Activated gamma-delta T cell treated with Interleukin-2 at 50 U/mL for 16 hours (primary cell): Measurements from ENCODE around the gene LTV1.

Experiments used
- DNase-seq: peaks from one replicate; pipeline ENCODE4 v3.0.0-alpha.2; 2020

The LTV1 gene

DNA sequence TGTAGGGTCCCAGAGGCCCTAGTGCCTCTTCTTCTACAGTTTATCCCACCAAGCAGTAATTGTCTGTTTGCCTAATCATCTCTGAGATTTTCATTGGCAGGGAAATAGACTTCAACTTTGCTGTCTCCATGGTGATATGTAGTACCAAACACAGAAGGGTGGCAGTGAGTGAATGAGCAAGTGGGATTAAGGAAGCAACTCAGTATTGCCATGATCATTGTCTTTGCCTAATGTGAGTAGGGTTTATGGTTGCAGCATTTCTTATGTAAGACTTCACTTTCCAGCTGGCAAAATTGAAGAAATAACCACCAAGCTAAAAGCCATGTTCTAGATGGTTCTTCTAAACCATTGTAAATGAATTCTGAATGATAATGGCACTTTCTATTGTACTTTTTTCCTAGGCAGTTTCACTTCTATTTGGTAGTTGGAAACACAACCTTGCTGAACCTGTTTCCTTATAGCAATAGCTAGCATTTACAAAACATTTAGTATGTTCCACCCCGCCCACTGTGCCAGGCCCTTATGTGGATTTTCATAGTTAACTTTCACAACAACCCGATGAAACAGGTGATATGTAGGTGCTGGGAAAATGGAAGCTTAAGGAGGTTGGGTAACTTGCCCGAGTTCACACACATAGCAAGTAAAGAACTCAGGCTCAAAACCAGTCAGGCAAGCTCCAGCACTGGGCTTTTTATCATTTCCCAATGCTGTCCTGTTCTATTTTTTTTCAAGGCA, 53.2 kb downstream of the LTV1 start:
- no peak for DNase-seq

DNA sequence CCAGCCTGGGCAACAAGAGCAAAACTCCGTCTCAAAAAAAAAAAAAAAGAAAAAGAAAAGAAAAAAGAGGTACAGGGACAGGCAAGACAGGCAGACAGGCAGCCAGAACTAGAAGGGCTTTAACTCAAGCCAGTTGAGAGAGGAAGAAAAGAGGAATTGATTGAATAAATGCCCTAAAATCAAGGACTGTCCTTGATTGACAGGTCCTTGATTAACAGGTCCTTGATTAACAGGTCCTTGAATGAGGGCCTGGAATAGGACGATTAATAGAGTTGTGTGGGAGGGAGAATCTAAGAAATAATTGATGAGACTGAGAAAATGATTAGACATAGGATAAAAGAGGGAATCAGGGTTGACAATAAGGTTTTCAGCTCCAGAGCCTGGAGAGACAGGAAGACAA, 57.2 kb downstream of the LTV1 start:
- no peak for DNase-seq

DNA sequence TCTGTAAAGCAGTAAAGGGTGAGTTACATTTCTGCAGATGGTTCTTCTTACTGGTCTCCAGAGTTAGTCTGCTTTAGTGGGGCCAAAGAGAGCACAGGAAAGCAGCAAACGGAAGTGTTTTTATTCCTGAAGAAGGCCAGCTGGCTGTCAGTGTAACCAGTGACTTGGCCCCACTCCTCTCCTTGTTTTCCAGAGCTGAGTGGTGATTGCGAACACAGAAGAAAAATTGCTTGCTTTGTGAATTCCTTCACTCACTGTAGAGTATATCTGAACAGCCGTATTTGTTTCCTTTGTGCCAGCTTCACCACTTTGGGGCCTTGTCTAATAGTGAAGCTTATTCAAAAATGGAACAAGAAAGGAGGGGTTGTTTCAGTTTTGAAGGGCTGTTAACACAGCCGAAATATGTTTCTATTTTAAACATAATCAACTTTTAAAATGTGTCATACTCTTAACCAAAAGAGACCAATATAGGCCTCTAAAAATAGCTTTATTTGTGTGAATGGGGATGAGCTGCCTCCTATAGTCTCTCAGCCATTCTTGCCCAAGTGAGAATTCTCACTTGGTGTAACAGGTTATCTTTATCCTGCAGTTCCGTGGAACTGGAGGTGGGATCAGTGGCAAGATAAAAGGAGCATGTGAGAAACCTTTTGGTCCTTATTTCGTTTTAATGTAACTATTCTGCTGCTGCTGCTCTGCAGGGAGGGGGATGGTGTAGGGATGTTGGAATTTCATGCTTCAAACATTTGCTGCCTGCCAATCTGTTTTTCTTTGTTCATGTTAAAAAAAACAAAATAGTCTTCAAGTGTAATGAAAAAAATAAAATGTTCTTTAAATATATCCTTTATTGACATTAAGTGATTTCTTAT, 59.0 kb downstream of the LTV1 start:
- DNase-seq, result no peak

DNA sequence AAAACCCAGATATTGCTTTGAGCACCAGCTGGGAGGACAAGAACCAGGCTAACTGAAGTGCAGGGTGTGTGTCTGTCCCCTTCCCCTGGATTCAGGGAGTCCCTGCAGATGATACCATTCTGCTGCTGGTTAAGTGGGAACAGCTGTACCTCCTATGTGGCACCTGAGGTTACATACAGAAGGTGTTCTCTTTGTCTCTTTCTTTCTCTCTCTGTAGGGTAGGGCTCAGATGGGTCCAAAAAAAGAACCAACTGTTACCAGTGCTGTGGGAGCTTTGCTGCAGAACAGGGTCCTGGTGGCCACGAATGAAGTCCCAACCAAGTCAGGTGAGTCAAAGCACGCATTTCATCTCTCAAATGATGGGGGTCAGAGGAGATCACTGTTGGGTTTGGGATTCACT, 59.7 kb downstream of the LTV1 start:
- no peak for DNase-seq

DNA sequence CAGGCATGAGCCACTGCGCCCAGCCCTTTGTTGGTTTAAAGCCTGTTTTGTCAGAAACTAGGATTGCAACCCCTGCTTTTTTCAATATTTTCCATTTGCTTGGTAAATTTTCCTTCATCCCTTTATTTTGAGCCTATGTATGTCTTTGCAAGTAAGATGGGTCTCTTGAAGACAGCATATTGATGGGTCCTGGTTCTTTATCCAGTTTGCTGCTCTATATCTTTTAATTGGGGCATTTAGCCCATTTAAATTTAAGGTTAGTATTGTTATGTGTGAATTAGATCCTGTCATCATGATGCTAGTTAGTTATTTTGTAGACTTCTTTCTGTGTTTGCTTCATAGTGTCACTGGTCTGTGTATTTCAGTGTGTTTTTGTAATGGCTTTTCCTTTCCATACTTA, 67.9 kb downstream of the LTV1 start:
- DNase-seq, result no peak

DNA sequence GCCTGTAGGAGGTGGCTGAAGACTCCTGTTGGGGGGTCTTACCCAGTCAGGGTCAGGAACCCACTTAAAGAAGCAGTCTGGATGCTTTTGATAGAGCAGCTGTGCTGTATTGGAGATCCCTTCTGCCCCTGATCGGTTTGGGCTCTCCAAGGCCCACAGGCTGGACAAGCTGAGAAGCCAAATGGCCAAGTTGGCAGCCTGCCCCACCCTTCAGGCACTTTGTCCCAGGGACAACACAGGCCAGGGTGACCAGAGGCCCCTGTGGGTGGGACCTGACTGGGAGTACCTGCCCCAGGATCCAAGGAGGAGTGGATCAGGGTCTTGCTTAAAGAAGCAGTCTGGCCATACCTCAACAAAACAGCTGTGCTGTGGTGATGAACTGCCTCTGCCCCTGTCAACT, 69.5 kb downstream of the LTV1 start:
- DNase-seq, result no peak
